KOPT-K1 (cell line): ENCODE measurements around the gene ADGRA3.
A peak's percentile ranks its signal among the peaks of the same experiment; 100 is the strongest.

Experiments
- H3K27ac ChIP-seq: fragments of 200-600 bp; sonication (generic); 2 replicates; pipeline ENCODE4 v1.5.1; 2016; ENCODE audit warnings: antibody characterized with exemption, mild to moderate bottlenecking, low read depth, low read length; ENCODE audit not compliant: poor library complexity, severe bottlenecking
- H3K36me3 ChIP-seq: fragments of 200-600 bp; sonication (generic); 2 replicates; pipeline ENCODE4 v1.5.1; 2017; ENCODE audit warnings: antibody characterized with exemption, mild to moderate bottlenecking, low read length, moderate library complexity; ENCODE audit not compliant: insufficient read depth
- H3K9me3 ChIP-seq: fragments of 200-600 bp; sonication (generic); 2 replicates; pipeline ENCODE4 v1.5.1; 2017; ENCODE audit warnings: antibody characterized with exemption, low read length, mild to moderate bottlenecking; ENCODE audit not compliant: insufficient read depth, poor library complexity, severe bottlenecking

The ADGRA3 gene

GRCh38 chr4:22515888-22516541 is at the start of gene ADGRA3:
Gene ADGRA3 (minus strand): TSS chr4:22516066. CDS start chr4:22515784, 282 bp downstream.
- Histone ChIP-seq H3K36me3 (no peaks in the 10 kb centered on the region), H3K27ac (peak within 1 kb of the TSS; percentile 53), H3K9me3 (no peaks in the 10 kb centered on the region)

GRCh38 chr4:22556495-22556894 is 40.6 kb upstream of the ADGRA3 start:
- Histone ChIP-seq H3K9me3 (no peaks in the 10 kb centered on the region), H3K36me3 (no peaks in the 10 kb centered on the region), H3K27ac (no peak overlapping the region)

GRCh38 chr4:22554670-22555069 is 38.8 kb upstream of the ADGRA3 start:
- Histone ChIP-seq H3K9me3 (no peaks in the 10 kb centered on the region), H3K27ac (no peak overlapping the region), H3K36me3 (no peaks in the 10 kb centered on the region)

GRCh38 chr4:22553560-22553959 is 37.7 kb upstream of the ADGRA3 start:
- H3K9me3 ChIP-seq = no peaks in the 10 kb centered on the region
- H3K36me3 ChIP-seq = no peaks in the 10 kb centered on the region
- H3K27ac ChIP-seq = no peak overlapping the region

GRCh38 chr4:22552812-22553211 is 36.9 kb upstream of the ADGRA3 start:
- Histone ChIP-seq H3K36me3 (no peaks in the 10 kb centered on the region), H3K9me3 (no peaks in the 10 kb centered on the region), H3K27ac (no peak overlapping the region)

- no peak overlapping the region for H3K27ac ChIP-seq
- H3K36me3 ChIP-seq = no peaks in the 10 kb centered on the region
- H3K9me3 ChIP-seq = peaks cover 3% of the 10 kb centered on the region
Observed at GRCh38 chr4:22551550-22551949, 35.7 kb upstream of the ADGRA3 start.

GRCh38 chr4:22546299-22546698 is 30.4 kb upstream of the ADGRA3 start:
- no peak overlapping the region for H3K27ac ChIP-seq
- peaks cover 14% of the 10 kb centered on the region for H3K9me3 ChIP-seq
- H3K36me3 ChIP-seq = no peaks in the 10 kb centered on the region

- Histone ChIP-seq H3K36me3 (no peaks in the 10 kb centered on the region), H3K9me3 (peaks cover 14% of the 10 kb centered on the region), H3K27ac (no peak overlapping the region)
Observed at GRCh38 chr4:22539251-22539650, 23.4 kb upstream of the ADGRA3 start.

- Histone ChIP-seq H3K27ac (no peak overlapping the region), H3K36me3 (no peaks in the 10 kb centered on the region), H3K9me3 (peaks cover 27% of the 10 kb centered on the region)
Observed at GRCh38 chr4:22537864-22538263, 22.0 kb upstream of the ADGRA3 start.

GRCh38 chr4:22534374-22534773 is 18.5 kb upstream of the ADGRA3 start:
- Histone ChIP-seq H3K9me3 (peaks cover 29% of the 10 kb centered on the region), H3K27ac (no peak overlapping the region), H3K36me3 (no peaks in the 10 kb centered on the region)

- H3K9me3 ChIP-seq = peaks cover 29% of the 10 kb centered on the region
- H3K36me3 ChIP-seq = no peaks in the 10 kb centered on the region
- H3K27ac ChIP-seq = no peak overlapping the region
Observed at GRCh38 chr4:22532896-22533295, 17.0 kb upstream of the ADGRA3 start.

- peaks cover 29% of the 10 kb centered on the region for H3K9me3 ChIP-seq
- H3K27ac ChIP-seq = no peak overlapping the region
- no peaks in the 10 kb centered on the region for H3K36me3 ChIP-seq
Observed at GRCh38 chr4:22532117-22532516, 16.3 kb upstream of the ADGRA3 start.

- peaks cover 29% of the 10 kb centered on the region for H3K9me3 ChIP-seq
- H3K36me3 ChIP-seq = no peaks in the 10 kb centered on the region
- H3K27ac ChIP-seq = no peak overlapping the region
Observed at GRCh38 chr4:22531311-22532019, 15.6 kb upstream of the ADGRA3 start.

GRCh38 chr4:22524895-22525294 is 9.0 kb upstream of the ADGRA3 start:
- Histone ChIP-seq H3K9me3 (no peaks in the 10 kb centered on the region), H3K36me3 (no peaks in the 10 kb centered on the region), H3K27ac (no peak overlapping the region)

GRCh38 chr4:22522706-22523501 is 7.0 kb upstream of the ADGRA3 start:
- no peaks in the 10 kb centered on the region for H3K9me3 ChIP-seq
- no peak overlapping the region for H3K27ac ChIP-seq
- no peaks in the 10 kb centered on the region for H3K36me3 ChIP-seq
